Measurements from ENCODE around the gene SEPTIN6. TPM values are rescaled to one million over a fixed set of nuclear protein-coding genes. Genes with fewer than 3 reads are reported as not detected.

The SEPTIN6 gene
- total RNA-seq, 2 donors from 2014 or later = 4.9 to 6.7 TPM

GRCh38 chrX:119646515-119646914 lies 46.5 kb downstream of the SEPTIN6 start:
- Histone ChIP-seq H3K27me3 (no peaks in the 10 kb centered on the region), H3K4me1 (no peaks in the 10 kb centered on the region), H3K4me3 (no peak overlapping the region), H3K9me3 (no peaks in the 10 kb centered on the region), H3K27ac (no peak overlapping the region), H3K36me3 (replicated peaks in 1 of 2; ENCODE audit: insufficient read depth in 1 of 2, low read depth in 2 of 2) (no peaks in the 10 kb centered on the region)
- 85 to 97% methylated on average over 4 of the region's 4 CpGs for WGBS, 2 donors
- intact Hi-C loops (cut with DNase I) = no loop called here
- DNase-seq (no peak), ATAC-seq (no peak)
- TF ChIP-seq CTCF (IDR thresholded peaks at IDR 0.05) (no peak), POLR2A (IDR thresholded peaks at IDR 0.05) (no peak)

- TF ChIP-seq CTCF (IDR thresholded peaks at IDR 0.05) (no peak), POLR2A (IDR thresholded peaks at IDR 0.05) (no peak)
- 74 to 77% methylated on average over 4 to 8 of the region's 8 CpGs for WGBS, 2 donors
- intact Hi-C loops (cut with DNase I) = no loop called here
- Histone ChIP-seq H3K4me3 (no peak overlapping the region), H3K27me3 (no peaks in the 10 kb centered on the region), H3K4me1 (no peaks in the 10 kb centered on the region), H3K9me3 (no peaks in the 10 kb centered on the region), H3K36me3 (replicated peaks in 1 of 2; ENCODE audit: insufficient read depth in 1 of 2, low read depth in 2 of 2) (no peaks in the 10 kb centered on the region), H3K27ac (no peak overlapping the region)
- ATAC-seq (no peak), DNase-seq (no peak)
Measured at GRCh38 chrX:119643696-119644095, 49.3 kb downstream of the SEPTIN6 start.

MicroRNAs encoded within 50 kb of the gene (microRNA counts, 767-probe panel; counts per million panel counts)
- 0 to 736 counts per million in 2 donors for microRNA hsa-miR-766-3p

Small RNA genes within 50 kb of the gene (microRNA-seq; reads per million reads assigned to microRNA genes)
- gene MIR766 (ENCODE audit: borderline number of aligned reads in 2 of 2, borderline replicate concordance in 2 of 2) = 7.9 to 8.5 reads per million in 2 donors

Small RNA genes within 50 kb of the gene (small RNA-seq; reads per million reads assigned to genes)
- not detected for gene MIR766

Other genes starting within 250 kb of the SEPTIN6 start
- 100 to 1,000 TPM in 1 of 2 donors, 10 to 100 TPM in 1; 92.9 to 235 TPM for gene SLC25A5, start 224.7 kb downstream of the SEPTIN6 start, total RNA-seq
- gene STEEP1, start 127.8 kb downstream of the SEPTIN6 start, total RNA-seq = 10 to 100 TPM in 1 of 2 donors, 1 to 10 TPM in 1; 8.2 to 17.4 TPM
- 10 to 100 TPM; 23.1 to 35.9 TPM for gene UBE2A, start 118.6 kb downstream of the SEPTIN6 start, total RNA-seq
- gene NKRF, start 86.7 kb downstream of the SEPTIN6 start, total RNA-seq = 1 to 10 TPM; 3.9 to 4.0 TPM
- gene SOWAHD, start 65.4 kb upstream of the SEPTIN6 start, total RNA-seq = 1 to 10 TPM in 1 of 2 donors, not detected in 1; 2.6 TPM
- gene RPL39, start 98.5 kb upstream of the SEPTIN6 start, total RNA-seq = 100 to 1,000 TPM; 497 to 592 TPM
- gene UPF3B, start 159.8 kb upstream of the SEPTIN6 start, total RNA-seq = 1 to 10 TPM; 2.6 to 4.2 TPM
- 10 to 100 TPM in 1 of 2 donors, 1 to 10 TPM in 1; 9.1 to 10.5 TPM for gene RNF113A, start 178.6 kb upstream of the SEPTIN6 start, total RNA-seq
- 10 to 100 TPM; 13.5 to 15.6 TPM for gene NDUFA1, start 178.7 kb upstream of the SEPTIN6 start, total RNA-seq
- gene AKAP14, start 202.7 kb upstream of the SEPTIN6 start, total RNA-seq = not detected